Body of pancreas (tissue), 4 donors: ENCODE measurements around the gene GRIN1.

ENCODE experiments used
- POLR2A ChIP-seq, 3 donors: fragments of 450-650 bp; IDR thresholded peaks; one replicate each; pipeline ENCODE4 v1.6.1; 2016; ENCODE audit warnings: antibody characterized with exemption in 3 of 3, mild to moderate bottlenecking in 2 of 3
- TF ChIP-seq, protein P1 (sequence below), 7 experiments: fragments of 450-650 bp in 4 of 7; fragments of 200-600 bp in 3 of 7; sonication (generic) in 3 of 7; IDR thresholded peaks; one replicate each; pipeline ENCODE4 v1.5.1; 2016 to 2019; ENCODE audit warnings: antibody characterized with exemption in 7 of 7

DNA sequence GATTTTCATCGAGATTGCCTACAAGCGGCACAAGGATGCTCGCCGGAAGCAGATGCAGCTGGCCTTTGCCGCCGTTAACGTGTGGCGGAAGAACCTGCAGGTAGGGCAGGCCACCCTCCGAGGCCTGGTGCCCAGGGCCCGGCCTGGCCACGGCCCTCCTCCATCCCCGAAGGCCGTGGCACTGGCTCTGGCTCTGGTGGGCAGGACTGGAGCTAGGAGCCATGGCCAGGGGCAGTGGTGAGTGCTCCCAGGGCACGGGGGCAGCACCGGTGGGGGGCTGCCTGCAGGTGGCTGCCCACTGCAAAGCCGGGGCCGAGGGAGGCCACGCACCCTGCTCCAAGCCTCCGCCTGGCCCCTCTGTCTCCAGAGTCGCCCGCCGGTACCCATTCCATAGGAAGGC, 24.9 kb downstream of the GRIN1 start:
- TF ChIP-seq, protein P1, sequence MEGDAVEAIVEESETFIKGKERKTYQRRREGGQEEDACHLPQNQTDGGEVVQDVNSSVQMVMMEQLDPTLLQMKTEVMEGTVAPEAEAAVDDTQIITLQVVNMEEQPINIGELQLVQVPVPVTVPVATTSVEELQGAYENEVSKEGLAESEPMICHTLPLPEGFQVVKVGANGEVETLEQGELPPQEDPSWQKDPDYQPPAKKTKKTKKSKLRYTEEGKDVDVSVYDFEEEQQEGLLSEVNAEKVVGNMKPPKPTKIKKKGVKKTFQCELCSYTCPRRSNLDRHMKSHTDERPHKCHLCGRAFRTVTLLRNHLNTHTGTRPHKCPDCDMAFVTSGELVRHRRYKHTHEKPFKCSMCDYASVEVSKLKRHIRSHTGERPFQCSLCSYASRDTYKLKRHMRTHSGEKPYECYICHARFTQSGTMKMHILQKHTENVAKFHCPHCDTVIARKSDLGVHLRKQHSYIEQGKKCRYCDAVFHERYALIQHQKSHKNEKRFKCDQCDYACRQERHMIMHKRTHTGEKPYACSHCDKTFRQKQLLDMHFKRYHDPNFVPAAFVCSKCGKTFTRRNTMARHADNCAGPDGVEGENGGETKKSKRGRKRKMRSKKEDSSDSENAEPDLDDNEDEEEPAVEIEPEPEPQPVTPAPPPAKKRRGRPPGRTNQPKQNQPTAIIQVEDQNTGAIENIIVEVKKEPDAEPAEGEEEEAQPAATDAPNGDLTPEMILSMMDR (IDR thresholded peaks at IDR 0.05): no peak
- no peak for TF ChIP-seq POLR2A (IDR thresholded peaks at IDR 0.05)
